Brain pericyte (primary cell): ENCODE results near the gene LMOD3.

ENCODE experiments used
- DNase-seq: peaks from one replicate; pipeline ENCODE4 v3.0.0-alpha.2; 2012; ENCODE audit warnings: low read depth, low spot score

The LMOD3 gene

DNA sequence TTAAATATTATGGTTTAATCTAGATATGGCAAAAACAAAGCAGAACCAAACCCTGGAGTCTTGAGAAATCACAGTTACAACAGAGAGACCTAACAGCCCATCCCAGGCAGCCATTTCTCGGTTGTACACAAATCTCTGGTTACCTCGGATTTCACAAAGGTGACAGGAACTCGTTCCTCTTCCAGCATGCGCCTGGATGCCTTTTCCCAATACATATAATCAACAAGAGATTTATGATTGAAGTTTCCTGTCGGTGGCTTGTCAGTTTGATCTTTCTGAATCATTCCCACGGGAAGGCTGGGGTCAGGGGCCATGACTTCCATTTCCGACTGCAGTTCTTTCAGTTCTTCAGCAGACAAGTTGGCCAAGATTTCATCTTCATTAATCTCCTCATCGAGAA, 445 bp downstream of the LMOD3 start:
- DNase-seq: no peak

DNA sequence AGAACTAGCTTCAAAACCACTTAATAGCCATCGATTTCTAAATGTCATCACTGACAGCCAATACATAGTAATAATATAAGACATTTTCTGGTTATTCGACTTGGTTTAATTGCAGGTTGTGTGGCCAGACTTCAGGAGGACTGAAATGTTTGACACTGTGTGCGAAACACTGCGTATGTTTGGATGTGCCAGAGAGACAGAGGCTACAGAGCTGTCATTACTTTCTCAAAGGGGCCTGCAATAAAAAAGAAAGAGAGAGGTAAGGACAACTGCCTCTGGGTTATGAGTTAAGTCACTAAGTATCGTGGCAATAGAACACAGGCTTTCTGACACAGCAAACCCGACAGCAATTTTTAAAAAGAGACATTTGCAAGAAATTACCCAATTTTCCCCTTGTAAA, 882 bp downstream of the LMOD3 start:
- no peak for DNase-seq

DNA sequence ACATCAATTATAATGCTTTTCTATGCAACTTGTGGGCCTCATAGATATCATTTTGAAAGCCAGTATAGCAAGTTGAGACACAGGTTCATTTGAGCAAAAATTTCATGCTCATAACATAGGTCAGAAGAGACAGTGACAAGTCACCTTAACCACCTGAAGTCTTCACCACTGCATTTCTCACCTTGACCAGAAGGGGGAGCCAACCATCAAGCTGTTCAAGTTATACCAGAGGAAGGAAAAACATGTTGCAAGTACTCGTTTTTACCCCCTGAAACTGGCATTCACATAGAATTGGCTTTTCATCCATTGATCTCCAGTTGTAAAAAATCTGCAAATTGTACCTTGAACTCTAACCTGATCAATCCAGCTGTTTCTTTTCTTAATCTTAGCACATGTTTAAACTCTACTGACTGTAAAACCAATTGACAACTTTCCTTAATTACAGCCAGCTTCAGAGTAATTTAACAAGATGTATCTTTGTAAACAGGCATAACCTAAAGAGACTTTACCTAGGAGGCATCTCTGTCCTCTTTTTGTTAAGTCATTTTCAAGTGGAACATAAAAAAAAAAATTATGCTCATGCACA, 1.4 kb downstream of the LMOD3 start:
- peak; percentile 37 for DNase-seq

DNA sequence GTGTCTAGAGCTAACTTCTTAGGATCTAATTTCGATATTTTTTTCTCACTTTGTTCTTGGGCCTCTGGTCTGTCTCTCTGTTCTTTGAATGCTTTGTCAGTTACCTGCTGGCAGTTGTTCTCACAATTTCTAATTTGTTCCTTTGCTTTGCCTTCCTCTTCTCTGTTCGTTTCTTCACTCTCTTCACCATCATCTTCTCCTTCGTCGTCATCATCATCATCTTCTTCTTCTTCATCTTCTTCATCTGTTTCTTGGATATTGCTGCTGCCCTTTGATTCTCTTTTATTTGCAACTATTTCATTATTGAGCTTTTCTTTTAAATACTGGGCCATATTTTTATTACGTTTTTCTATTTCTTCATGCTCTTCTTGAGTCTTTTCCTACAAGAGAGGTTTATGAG, 2.7 kb downstream of the LMOD3 start:
- no peak for DNase-seq

DNA sequence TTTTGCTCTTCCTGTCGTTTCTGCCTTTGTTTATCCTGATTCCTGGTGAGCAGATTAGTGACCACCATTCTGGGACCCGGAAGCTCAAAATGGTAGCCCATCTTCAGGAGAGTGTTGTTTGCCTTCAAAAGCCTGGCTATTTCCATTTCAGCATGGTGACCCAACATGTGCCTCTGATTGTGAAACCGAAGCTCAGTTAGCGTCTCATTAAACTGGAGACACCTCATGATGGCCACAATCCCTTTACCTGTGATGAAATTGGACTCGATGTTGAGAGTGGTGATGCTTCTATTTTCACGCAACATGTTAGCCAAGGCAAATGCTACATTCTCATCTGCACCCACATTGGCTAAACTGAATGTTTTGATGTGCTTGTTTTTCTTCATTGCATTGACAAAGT, 3.3 kb downstream of the LMOD3 start:
- no peak for DNase-seq

DNA sequence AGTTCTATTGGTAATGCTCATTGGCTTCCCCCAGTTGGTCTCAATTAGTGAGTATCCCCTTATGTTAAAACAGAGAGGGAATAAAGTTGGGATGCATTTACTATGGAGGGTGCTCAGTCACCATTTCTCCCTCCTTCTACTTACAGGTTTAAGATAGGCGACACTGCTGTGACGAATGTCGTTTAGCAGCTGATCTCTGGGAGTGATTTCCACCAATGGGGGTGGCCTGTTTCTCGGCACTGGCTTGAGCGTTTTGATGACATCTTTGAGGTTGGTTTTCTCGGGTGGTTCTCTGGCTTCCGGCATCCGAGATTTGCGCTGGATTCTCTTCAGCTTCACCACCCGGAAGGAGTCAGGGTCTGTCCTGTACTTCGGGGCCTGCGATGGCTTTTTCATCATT, 3.8 kb downstream of the LMOD3 start:
- no peak for DNase-seq

DNA sequence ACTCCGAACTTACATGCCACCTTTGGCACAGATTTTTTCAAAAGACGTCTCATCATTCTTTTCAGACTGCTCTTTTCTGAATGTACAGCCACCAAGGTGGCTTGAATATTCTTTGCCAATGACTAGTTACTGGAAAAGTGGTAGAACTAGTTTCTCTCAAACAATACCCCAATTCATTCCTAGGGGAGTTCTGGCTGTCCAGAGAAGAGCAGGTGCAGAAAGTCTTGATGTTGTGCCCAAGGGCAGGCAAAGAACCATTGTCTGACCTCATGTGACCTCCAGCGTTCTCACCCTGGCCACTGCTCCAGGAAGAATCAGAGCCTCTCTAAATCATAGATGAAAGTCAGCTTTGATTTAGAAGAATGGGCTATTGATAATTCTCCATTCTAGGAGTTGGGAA, 5.5 kb downstream of the LMOD3 start:
- DNase-seq: no peak

DNA sequence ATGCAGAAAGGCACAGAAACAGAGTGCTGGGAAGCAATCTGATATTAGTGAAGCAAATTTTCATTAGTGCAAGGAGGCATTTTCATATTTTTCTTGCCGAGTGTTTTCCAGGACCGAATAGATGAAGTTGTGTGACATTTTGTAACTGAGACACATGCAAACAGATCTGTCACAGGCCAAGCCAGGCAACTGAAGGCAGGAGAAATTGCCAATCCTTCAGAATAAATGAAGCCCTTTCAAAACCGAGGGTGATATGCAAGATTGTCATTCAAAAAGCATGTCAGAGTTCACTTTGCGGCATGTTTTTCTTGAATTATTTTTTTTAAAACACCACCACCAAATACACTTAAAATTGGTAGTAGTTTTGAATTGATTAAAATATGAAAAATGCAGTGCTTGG, 6.2 kb downstream of the LMOD3 start:
- DNase-seq: no peak

DNA sequence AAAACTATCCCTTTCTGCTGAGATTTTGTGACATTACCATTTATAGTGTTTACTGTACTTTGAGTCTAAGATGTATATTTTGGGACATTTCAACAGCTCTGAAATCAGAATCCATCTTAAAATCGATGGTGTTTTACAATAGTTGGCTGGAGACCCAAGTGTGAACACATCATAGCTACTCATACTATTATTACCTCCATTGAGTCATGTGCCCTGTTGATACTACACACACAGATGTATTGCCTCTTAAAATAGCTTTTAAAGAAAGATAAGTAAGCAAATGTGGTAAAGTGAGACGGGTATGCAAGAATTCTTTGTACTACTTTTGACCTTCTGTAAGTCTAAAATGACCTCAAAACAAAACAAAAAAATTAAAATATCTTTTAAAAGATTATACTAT, 6.7 kb downstream of the LMOD3 start:
- DNase-seq: no peak

DNA sequence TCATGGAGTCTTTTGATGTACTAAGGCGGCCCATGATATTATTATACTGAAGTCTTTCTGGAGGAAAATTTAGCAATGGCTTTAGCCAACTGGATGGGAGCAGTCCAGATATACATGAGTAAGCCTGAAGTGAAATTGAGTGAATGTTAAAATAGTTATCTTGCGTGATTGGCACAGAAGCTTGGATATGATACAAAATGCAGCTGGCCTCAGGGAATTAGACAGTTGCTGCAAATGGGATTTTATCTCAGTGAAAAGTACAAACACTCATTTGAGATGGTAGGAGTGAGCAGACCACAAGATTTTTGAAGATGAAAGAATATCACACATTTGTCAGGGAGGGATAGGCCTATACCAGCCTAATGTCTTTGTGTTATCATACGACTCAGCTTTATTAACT, 8.9 kb downstream of the LMOD3 start:
- DNase-seq: no peak

DNA sequence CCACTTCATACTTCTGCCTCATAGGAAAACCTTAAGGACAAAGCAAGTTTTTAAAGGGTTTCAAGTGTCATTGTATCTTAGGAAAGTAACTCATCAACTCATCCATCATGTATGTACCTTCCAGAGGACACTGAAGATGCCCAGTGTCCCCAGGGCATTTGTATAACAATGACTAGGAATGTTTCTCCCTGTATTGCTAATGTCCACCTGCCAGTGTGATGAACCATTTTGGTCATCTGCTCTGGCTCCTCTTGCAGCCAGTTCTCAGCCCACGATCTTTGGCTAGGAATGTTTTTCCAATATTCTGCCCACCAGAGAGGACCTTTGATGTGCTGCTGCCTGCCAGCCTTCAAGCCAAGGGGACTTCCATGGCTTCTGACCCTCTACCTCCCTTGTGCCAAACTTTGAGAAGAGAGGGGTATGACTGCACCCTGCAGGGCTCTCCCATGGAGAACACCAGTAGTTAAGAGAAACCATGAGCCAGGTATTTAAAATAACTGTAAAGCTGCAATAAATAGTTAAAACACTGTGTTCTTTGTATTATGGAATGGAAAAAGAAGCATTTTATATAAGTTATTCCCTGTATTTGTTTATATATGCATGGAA, 11.4 kb downstream of the LMOD3 start:
- DNase-seq: no peak

DNA sequence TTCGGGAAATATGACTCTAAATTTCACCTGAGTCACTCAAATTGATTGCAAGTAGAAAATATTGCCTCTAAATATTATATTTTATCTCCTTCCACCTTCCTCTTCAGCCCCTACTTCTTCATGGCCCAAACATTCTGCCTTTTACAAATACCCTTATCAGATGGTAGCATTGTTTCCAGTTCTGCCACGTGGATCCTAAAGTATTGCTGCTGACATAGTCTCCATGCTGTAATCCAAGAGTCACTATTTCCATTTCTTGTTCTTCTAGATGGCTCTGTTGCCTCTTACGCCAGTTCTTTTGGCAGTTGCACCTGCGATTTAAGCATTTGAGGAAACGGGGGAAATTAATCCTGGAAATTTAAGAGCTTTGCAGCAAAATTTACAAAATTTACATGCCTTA, 13.6 kb downstream of the LMOD3 start:
- DNase-seq: no peak

DNA sequence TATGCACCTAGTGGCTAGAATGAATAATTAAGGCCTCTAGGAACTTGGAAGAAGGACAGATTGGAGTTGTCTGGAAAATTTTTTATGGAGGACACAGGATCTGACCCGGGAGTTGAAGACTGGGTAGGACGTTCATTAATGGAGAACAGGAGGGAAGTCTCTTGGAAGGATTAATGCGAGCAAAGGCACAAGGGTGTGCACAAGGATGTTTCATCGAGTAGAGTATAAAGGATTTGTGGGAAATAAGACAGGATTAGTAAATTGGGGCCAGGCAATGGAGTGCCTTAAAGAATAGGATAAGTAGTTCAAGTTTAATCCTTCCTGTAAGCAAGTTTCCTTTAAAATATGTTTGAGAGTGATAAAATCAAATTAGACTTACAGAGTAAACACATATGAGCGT, 14.6 kb downstream of the LMOD3 start:
- DNase-seq: no peak

DNA sequence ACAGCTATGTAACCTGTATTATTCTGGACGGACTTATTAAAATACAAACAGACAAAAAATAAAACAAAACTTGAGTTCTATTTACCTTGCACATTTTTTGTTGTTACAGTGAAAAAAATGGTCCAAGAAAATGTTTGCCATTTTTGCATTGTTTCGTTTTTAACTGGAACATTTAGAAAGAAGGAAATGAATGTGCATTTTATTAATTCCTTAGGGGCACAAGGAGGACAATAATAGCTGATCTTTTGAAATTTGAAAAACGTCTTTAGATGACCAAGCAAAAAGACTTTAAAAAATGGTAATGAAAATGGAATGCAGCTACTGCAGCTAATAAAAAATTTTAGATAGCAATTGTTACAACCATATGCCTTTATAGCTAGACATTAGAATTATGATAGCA, 17.1 kb downstream of the LMOD3 start:
- no peak for DNase-seq

DNA sequence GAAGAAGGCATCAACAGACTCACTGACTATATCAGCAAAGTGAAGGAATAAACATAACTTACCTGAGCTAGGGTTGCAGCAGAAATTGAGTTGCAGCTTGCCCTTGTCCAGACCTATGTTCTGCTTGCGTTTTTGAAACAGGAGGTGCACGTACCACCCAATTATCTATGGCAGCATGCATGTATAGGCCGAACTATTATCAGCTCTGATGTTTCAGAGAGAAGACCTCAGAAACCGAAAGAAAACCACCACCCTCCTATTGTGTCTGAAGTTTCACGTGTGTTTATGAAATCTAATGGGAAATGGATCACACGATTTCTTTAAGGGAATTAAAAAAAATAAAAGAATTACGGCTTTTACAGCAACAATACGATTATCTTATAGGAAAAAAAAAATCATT, 17.8 kb downstream of the LMOD3 start:
- no peak for DNase-seq

DNA sequence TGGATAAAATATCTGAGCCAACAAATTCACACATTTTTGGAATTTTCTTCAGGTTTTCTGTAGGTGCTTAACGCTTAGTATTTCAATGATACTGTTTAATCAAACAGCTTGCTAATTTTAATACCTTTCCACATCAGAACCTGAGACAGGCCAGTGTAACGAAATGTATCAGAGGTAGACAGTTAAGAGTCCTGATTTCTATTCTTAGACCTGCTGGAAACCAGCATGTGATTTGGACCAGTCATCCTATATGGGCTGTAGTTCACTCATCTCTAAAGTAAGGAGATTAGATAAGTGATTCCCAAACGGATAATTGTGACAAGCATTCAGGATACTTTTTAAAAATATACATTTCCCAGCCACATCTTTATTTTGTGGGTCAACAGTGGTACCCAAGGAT, 19.3 kb downstream of the LMOD3 start:
- no peak for DNase-seq

DNA sequence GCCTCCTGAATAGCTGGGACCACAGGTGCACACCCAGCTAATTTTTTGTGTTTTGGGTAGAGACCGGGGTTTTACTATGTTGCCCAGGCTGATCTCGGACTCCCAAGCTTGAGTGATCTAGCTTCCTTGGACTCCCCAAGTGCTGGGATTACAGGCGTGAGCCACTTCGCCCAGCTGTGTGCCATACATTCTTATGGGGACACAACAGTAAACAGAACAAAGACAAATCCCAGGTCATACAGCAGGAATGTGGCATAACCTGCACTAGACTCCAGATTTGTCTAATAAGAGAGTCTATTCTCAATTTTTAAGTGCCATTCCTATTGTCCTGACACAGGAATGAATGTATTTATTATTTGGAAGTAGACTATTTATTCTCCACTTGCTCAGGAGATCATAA, 20.0 kb downstream of the LMOD3 start:
- DNase-seq: no peak

DNA sequence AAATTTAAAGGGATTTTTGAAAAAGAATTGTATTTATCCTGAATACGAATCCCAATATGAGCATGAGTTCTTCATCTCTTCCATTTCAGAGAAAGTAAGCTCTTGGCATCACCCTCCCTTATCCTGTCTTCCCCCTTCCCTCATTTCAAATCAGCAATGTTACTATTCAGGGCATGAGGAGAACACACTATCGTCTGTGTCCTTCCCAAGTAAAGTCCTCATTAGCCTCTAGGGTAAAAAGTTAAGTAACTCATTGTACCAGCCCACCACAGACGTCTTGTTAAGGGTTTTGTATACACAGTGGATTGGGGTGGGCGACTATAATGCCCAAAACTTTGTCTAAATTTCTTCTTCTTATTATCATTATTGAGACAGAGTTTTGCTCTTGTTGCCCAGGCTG, 22.8 kb downstream of the LMOD3 start:
- DNase-seq: no peak

DNA sequence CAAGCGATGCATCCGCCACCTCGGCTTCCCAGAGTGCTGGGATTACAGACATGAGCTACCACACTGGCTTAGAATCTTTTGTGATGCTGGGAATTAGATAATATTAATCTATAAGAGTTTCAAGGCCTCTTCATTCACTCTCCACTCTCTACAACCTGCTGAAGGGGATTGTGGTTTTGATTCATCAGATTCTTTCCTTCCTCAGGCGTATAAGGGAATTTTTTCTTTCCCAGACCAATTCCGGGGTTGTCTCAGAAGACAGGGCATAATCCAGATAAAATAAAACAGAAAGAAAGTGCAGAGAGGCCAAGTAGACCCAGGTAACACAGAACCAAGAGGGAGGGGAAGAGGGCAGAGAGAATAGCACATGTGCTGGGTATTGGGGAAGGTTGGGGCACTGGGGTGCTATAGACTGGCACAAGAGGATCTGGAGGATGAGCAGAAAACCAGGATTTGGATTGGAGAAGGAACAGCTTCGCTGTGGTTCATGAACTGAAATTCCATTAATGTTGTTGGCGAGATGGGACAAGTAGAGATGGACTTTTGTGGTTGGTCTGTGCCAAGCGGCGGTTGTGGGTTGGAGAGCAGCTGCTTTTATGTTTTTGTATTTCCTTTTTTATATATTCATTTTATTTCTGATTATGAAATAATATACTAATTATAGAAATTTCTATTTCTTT, 24.8 kb downstream of the LMOD3 start:
- DNase-seq: no peak

DNA sequence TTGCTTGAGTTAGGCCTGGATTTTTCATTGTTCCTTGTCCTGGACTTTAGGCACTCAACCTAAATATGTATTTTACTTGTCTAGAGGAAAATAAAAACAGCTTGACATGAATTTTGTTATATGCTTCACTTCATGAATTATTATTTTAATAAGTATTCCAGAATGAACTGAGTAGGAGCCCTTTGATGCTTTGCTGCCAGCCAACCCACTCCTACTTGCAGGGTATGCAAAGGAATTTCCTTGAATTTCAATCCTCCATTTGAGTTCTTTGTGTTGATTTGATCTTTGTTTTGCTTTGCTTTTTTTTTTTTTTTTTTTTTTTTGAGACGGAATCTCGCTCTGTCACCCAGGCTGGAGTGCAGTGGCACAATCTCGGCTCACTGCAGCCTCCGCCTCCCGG, 26.1 kb downstream of the LMOD3 start:
- no peak for DNase-seq

DNA sequence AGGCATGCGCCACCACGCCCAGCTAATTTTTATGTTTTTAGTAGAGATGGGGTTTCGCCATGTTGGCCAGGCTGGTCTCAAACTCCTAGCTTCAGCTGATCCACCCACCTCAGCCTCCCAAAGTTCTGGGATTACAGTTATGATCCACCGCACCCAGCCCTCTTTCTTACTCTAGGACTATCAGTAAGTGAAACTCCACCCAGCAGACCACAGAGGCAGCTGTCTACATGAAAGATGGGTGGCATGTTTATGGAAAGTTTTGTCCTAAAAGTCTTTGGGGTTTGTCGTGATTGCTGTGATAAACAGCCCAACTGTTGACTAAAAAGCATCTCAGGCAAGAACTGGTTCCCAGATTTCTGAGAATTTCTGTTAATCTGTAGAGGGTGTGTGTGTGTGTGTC, 26.8 kb downstream of the LMOD3 start:
- DNase-seq: no peak

DNA sequence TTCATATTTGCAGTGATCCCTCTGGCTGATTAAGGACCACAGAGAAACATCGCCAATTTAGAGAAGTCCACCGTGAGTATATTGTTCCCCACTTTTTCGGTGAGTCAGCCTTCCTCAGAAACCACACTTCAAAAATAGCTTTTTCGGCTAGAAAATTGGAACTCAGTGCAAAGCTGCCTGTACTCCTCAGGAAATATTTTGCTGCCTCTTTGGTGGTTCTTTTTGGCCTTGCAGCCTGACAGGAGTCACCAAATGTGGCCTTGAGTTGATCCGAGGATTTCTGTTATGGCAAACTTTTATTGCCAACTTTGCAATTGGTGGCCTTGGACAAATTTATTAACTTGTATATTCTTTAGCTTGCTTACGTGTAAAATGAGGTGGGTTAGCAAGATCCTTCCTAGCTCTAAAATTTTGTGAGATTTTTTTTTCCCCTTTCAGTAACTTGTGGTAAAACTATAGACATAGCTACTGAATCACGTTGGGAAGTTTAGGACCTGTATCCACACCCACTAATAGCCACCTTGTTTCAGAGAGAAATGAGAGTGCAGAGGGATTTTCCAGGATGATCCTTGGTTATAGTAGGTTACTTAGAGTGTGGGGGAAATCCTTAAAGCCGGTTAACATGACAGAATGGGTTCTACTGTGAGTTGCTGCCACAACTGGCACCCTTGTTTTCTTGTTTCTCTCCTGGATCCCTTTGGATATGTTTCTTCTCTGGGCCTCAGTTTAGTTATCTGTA, 27.8 kb downstream of the LMOD3 start:
- no peak for DNase-seq

DNA sequence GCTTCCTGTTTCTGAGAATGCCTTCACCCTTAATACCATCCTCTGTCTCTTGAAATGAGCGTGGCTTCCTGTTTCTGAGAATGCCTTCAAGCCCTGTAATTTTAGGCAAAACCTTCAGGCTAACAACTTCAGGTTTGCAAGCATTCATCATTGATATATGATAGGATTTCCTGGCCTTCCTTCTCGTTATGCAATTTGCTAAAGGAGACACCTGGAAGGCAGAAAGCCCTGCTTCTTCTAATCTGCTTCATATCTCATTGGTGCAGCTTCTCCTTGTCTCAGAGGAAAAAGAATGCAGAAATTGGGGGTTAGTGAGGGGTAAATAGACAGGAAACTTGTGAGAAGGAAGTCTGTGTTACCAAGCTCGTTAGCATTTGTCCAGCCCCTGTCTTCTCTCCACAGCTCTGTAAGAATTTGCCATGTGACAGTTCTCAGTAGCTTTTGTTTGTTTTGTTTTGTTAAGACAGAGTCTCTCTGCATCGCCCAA, 30.3 kb downstream of the LMOD3 start:
- no peak for DNase-seq
